AG08395 (cell line): ENCODE results near the gene OR51B4.
"Not testable (repeated sequence)": the region's sequence is repeated elsewhere in the genome, so short reads cannot be mapped to it uniquely, and the experiment has no call there.

Source experiments
- DNase-seq: peaks from one replicate; pipeline ENCODE4 v3.0.0; 2012; ENCODE audit warnings: mixed read lengths, low spot score

OR51B4 gene

DNA sequence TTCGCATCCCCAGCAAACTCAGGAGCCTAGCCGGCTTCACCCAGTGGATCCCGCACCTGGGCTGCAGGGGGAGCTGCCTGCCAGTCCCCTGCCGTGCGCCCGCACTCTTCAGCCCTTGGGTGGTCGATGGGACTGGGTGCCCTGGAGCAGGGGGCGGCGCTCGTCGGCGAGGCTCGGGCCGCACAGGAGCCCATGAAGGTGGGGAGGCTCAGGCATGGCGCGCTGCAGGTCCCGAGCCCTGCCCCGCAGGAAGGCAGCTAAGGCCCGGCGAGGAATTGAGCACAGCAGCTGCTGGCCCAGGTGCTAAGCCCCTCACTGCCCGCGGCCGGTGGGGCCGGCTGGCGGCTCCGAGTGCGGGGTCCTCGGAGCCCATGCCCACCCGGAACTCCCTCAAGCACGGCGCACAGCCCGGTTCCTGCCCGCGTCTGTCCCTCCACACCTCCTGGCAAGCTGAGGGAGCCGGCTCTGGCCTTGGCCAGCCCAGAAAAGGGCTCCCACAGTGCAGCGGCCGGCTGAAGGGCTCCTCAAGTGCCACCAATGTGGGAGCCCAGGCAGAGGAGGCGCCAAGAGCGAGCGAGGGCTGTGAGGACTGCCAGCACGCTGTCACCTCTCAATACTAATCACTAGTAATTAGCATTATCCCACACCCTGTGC, 7.3 kb downstream of the OR51B4 start:
- DNase-seq = not testable (repeated sequence)

DNA sequence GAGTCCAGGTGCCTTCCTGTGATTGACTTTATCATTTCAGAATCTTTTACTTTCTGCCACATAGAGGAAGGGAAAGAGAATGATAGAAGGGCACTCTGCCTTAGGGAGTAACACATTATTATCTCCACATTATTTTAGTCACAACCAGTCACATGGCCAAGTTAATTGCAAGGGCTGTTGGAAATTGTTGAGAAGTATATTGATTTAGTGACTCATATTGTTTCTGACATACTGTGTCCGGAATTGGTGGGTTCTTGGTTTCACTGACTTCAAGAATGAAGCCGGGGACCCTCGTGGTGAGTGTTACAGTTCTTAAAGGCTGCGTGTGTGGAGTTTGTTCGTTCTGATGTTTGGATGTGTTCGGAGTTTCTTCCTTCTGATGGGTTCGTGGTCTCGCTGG, 8.7 kb downstream of the OR51B4 start:
- no peak for DNase-seq

DNA sequence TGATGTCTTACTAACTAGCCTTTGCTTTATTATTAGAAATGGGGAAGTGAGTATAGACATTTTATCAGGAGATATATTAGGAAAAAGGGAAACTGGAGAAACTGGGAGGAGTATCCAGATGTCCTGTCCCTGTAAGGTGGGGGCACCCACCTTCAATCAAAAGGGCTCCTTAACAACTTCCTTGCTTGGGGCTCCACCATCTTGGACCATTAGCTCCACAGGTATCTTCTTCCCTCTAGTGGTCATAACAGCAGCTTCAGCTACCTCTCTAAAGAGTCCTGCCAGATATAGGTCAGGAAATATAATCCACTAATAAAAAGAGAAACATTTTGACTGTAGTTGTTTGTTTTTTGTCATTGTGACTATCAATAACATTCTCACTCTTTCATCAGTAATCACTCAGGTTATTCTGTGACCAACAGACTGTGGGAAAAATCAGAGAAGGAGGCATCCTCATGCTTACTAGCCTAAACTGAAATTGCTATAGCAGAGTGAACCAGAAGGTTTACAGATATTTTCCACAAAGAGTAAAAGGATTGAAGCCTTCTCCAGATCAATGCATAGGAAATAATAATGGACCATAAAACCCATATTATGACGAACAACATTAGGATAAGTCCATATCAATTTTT, 10.4 kb downstream of the OR51B4 start:
- DNase-seq = peak; percentile 12

GRCh38 chr11:5290106-5290505, 11.6 kb downstream of the OR51B4 start:
- no peak for DNase-seq

GRCh38 chr11:5289696-5290095, 12.1 kb downstream of the OR51B4 start:
- no peak for DNase-seq

DNA sequence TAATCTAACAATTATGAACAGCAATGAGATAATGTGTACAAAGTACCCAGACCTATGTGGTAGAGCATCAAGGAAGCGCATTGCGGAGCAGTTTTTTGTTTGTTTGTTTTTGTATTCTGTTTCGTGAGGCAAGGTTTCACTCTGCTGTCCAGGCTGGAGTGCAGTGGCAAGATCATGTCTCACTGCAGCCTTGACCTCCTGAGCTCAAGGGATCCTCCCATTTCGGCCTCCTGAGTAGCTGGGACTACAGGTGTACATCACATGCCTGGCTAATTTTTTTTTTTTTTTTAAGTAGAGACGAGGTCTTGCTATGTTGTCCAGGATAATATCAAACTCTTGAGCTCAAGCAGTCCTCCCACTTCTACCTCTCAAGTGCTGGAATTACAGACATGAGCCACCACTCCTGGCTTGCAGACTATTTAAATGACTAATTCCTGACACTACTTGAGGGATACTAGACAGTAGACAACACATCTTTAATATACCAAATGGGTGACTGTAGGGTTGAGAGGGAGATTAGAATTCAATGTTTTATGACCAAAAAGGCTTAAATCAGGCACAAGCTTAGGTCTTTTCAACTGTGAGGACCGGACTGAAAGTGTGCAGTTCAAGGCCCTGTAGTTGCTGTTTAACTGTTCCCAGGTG, 12.7 kb downstream of the OR51B4 start:
- DNase-seq = no peak

DNA sequence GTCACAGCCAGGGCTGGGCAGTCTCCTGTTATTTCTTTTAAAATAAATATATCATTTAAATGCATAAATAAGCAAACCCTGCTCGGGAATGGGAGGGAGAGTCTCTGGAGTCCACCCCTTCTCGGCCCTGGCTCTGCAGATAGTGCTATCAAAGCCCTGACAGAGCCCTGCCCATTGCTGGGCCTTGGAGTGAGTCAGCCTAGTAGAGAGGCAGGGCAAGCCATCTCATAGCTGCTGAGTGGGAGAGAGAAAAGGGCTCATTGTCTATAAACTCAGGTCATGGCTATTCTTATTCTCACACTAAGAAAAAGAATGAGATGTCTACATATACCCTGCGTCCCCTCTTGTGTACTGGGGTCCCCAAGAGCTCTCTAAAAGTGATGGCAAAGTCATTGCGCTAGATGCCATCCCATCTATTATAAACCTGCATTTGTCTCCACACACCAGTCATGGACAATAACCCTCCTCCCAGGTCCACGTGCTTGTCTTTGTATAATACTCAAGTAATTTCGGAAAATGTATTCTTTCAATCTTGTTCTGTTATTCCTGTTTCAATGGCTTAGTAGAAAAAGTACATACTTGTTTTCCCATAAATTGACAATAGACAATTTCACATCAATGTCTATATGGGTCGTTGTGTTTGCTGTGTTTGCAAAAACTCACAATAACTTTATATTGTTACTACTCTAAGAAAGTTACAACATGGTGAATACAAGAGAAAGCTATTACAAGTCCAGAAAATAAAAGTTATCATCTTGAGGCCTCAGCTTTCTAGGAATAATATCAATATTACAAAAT, 13.4 kb downstream of the OR51B4 start:
- DNase-seq = no peak

- no peak for DNase-seq
These were observed 14.8 kb downstream of the OR51B4 start for GRCh38 chr11:5286901-5287300.

GRCh38 chr11:5286351-5286750, 15.4 kb downstream of the OR51B4 start:
- DNase-seq = no peak

- DNase-seq = no peak
These were observed 15.9 kb downstream of the OR51B4 start for GRCh38 chr11:5285703-5286340.

DNA sequence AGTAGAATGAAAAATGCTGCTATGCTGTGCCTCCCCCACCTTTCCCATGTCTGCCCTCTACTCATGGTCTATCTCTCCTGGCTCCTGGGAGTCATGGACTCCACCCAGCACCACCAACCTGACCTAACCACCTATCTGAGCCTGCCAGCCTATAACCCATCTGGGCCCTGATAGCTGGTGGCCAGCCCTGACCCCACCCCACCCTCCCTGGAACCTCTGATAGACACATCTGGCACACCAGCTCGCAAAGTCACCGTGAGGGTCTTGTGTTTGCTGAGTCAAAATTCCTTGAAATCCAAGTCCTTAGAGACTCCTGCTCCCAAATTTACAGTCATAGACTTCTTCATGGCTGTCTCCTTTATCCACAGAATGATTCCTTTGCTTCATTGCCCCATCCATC, 17.1 kb downstream of the OR51B4 start:
- no peak for DNase-seq

GRCh38 chr11:5283882-5284281, 17.9 kb downstream of the OR51B4 start:
- DNase-seq = no peak

DNA sequence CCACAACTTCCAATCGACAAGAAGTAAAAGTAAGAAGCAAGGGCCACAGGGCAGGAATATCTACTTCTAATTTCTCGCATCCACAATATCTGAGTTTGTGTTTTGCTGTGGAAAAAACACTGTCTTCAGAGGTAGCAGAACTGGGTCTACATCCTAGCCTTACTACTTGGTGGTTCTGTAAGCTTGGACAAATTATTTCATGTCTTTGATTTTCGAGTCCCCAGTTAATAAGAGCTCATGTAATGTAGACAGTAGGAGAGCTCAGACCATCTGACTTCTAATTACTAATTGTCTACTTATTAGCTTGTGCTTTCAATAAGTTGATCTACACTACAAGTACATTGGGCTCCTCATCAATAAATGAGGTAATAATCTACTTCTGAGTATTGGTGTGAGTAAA, 18.7 kb downstream of the OR51B4 start:
- no peak for DNase-seq

GRCh38 chr11:5282628-5283027, 19.1 kb downstream of the OR51B4 start:
- DNase-seq = no peak

DNA sequence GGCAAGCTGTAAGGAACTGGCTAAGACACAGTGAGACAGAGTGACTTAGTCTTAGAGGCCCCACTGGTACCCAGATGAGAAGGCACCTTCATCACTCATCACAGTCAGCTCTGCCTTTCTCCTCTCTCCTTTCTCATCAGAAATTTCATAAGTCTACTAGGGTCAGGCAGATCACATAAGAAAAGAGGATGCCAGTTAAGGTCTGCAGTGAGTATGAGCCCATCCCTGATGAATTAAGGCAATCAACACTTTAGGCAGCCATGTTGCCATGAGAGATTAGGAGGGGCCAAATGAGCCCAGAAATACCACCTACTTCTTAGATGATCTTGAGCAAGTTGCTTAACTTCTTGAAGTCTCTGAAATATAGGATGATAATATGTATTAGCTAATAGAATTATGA, 20.1 kb downstream of the OR51B4 start:
- no peak for DNase-seq

DNA sequence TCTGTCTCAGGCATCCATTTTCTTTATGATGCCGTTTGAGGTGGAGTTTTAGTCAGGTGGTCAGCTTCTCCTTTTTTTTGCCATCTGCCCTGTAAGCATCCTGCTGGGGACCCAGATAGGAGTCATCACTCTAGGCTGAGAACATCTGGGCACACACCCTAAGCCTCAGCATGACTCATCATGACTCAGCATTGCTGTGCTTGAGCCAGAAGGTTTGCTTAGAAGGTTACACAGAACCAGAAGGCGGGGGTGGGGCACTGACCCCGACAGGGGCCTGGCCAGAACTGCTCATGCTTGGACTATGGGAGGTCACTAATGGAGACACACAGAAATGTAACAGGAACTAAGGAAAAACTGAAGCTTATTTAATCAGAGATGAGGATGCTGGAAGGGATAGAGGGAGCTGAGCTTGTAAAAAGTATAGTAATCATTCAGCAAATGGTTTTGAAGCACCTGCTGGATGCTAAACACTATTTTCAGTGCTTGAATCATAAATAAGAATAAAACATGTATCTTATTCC, 21.1 kb downstream of the OR51B4 start:
- DNase-seq = peak; percentile 98

- no peak for DNase-seq
These were observed 22.2 kb downstream of the OR51B4 start for GRCh38 chr11:5279471-5280090.

DNA sequence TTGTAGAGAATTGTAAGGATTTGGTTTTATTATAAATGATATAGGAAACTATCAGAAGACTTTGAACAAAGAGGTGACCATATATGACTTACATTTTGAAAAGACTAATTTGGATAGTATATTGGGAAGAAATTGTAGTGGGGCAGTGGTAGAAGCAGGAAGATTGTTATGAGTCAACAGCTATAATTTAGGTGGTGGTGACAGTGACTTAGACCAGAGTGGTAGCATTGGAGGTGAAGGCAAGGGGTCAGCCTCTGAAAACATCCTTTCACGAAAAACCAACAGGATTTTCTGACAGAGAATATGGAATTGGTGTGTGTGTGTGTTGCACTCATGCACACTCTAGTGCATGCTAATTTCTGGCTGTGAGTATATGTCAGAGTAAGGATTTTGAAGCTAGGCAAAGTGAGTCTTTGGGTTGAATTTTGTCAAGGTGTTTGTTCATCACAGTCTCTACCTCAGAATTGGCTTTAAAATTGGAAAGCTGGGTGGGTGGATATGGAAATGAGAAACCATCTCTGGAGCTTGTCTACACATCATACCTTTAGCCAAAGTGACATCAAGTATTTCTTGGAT, 23.9 kb downstream of the OR51B4 start:
- no peak for DNase-seq

DNA sequence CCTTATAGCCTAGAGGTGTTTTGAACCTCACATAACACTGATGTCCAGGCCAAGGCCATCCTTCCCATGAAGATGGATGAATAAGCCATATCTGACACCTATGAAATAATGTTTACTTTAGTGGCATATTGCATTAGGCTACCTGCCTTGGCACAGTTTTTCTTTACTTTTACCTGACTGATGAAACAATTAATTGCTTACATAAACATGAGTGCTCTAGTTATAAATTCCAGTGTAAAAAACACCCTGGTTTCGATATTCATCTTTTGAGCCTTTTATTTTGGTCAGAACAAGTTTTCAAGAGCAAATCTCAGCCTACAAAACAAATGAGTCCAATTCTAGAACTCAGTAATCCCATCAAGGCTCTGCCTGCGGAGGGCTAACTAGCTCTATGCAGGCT, 25.0 kb downstream of the OR51B4 start:
- no peak for DNase-seq

DNA sequence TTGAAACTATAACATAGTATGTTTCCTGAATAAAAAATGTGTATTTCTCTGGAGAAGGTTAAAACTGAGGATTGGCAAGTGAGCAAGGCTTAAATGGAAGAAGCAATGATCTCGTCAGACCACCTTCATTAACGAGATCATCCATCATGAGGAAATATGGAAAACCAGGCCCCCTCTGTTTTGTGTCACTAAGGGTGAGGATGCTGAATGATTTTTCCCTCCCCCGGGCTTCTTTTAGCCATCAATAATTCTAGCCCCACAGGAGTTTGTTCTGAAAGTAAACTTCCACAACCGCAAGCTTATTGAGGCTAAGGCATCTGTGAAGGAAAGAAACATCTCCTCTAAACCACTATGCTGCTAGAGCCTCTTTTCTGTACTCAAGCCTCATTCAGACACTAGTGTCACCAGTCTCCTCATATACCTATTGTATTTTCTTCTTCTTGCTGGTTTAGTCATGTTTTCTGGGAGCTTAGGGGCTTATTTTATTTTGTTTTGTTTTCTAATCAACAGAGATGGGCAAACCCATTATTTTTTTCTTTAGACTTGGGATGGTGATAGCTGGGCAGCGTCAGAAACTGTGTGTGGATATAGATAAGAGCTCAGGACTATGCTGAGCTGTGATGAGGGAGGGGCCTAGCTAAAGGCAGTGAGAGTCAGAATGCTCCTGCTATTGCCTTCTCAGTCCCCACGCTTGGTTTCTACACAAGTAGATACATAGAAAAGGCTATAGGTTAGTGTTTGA, 26.2 kb downstream of the OR51B4 start:
- DNase-seq = no peak

DNA sequence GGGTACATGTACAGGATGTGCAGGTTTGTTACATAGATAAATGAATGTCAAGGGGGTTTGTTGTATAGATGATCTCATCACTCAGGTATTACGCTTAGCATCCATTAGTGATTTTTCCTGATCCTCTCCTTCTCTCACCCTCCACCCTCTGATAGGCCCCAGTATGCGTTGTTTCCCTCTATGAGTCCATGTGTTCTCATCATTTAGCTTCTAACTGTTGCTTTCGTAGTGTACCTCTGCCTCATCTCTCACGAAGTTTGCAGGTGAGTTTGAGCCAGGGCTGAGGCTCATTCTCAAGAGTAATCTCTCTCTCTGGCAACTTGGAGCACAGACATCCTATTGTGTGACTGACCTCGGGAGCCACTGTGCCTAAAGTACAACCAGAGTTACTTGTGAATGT, 27.4 kb downstream of the OR51B4 start:
- no peak for DNase-seq
